ENCODE measurements around the gene SLC28A2. TPM values are rescaled to one million over a fixed set of nuclear protein-coding genes. Genes with fewer than 3 reads are reported as not detected.
"Not testable (repeated sequence)": the region's sequence is repeated elsewhere in the genome, so short reads cannot be mapped to it uniquely, and the experiment has no call there.

Gene SLC28A2
- polyA plus RNA-seq, 1 experiment, result not detected

GRCh38 chr15:45242289-45242688 is 9.7 kb upstream of the SLC28A2 start:
- ChIA-PET POLR2A (no interaction called here), CTCF (no interaction called here)
- TF ChIP-seq CTCF (IDR thresholded peaks at IDR 0.05; ENCODE audit: insufficient read depth, low read depth, low read length), result no peak
- Histone ChIP-seq H3K27me3 (ENCODE audit: control insufficient read depth, insufficient read depth, low read length) (no peaks in the 10 kb centered on the region), H3K36me3 (ENCODE audit: control insufficient read depth, insufficient read depth, low read length) (no peaks in the 10 kb centered on the region), H3K4me3 (ENCODE audit: low read depth, low read length) (no peak overlapping the region)
- no peak for DNase-seq (ENCODE audit: low read depth)

- CTCF ChIA-PET, result no interaction called here
- POLR2A ChIA-PET, result no interaction called here
- TF ChIP-seq CTCF (IDR thresholded peaks at IDR 0.05; ENCODE audit: insufficient read depth, low read depth, low read length), result no peak
- H3K4me3 ChIP-seq (ENCODE audit: low read depth, low read length), result no peak overlapping the region
- H3K36me3 ChIP-seq (ENCODE audit: control insufficient read depth, insufficient read depth, low read length), result no peaks in the 10 kb centered on the region
- no peak for DNase-seq (ENCODE audit: low read depth)
- H3K27me3 ChIP-seq (ENCODE audit: control insufficient read depth, insufficient read depth, low read length), result no peaks in the 10 kb centered on the region
Measured at GRCh38 chr15:45249125-45249780, 2.8 kb upstream of the SLC28A2 start.

- POLR2A ChIA-PET, result no interaction called here
- no peaks in the 10 kb centered on the region for H3K27me3 ChIP-seq (ENCODE audit: control insufficient read depth, insufficient read depth, low read length)
- no peak for TF ChIP-seq CTCF (IDR thresholded peaks at IDR 0.05; ENCODE audit: insufficient read depth, low read depth, low read length)
- no peaks in the 10 kb centered on the region for H3K36me3 ChIP-seq (ENCODE audit: control insufficient read depth, insufficient read depth, low read length)
- no peak overlapping the region for H3K4me3 ChIP-seq (ENCODE audit: low read depth, low read length)
- CTCF ChIA-PET, result interaction anchor here (0.8 kb wide), 1 partner anchor 48 kb away, joined by 4 read pairs; no protein-coding TSS in a partner anchor
- no peak for DNase-seq (ENCODE audit: low read depth)
Measured at GRCh38 chr15:45253330-45253729, 1.3 kb downstream of the SLC28A2 start.

GRCh38 chr15:45254405-45254804 is 2.4 kb downstream of the SLC28A2 start:
- Histone ChIP-seq H3K27me3 (ENCODE audit: control insufficient read depth, insufficient read depth, low read length) (no peaks in the 10 kb centered on the region), H3K4me3 (ENCODE audit: low read depth, low read length) (no peak overlapping the region), H3K36me3 (ENCODE audit: control insufficient read depth, insufficient read depth, low read length) (no peaks in the 10 kb centered on the region)
- CTCF ChIA-PET, result interaction anchor here (1.1 to 1.4 kb wide), 2 partner anchors 25 to 50 kb away, joined by 3 to 4 read pairs; no protein-coding TSS in a partner anchor
- POLR2A ChIA-PET, result no interaction called here
- no peak for TF ChIP-seq CTCF (IDR thresholded peaks at IDR 0.05; ENCODE audit: insufficient read depth, low read depth, low read length)
- DNase-seq (ENCODE audit: low read depth), result no peak

- H3K27me3 ChIP-seq (ENCODE audit: control insufficient read depth, insufficient read depth, low read length); H3K36me3 ChIP-seq (ENCODE audit: control insufficient read depth, insufficient read depth, low read length); DNase-seq (ENCODE audit: low read depth); H3K4me3 ChIP-seq (ENCODE audit: low read depth, low read length); POLR2A ChIA-PET: not testable (repeated sequence)
- CTCF ChIA-PET, result interaction anchor here (1.1 to 1.4 kb wide), 2 partner anchors 25 to 50 kb away, joined by 3 to 4 read pairs; no protein-coding TSS in a partner anchor
Measured at GRCh38 chr15:45254824-45255223, 2.8 kb downstream of the SLC28A2 start.

- H3K36me3 ChIP-seq (ENCODE audit: control insufficient read depth, insufficient read depth, low read length), result no peaks in the 10 kb centered on the region
- CTCF ChIA-PET, result no interaction called here
Measured at GRCh38 chr15:45259796-45260195, 7.8 kb downstream of the SLC28A2 start.

More at GRCh38 chr15:45259796-45260195, 7.8 kb downstream of the SLC28A2 start:
- POLR2A ChIA-PET, result no interaction called here
- no peak for DNase-seq (ENCODE audit: low read depth)
- TF ChIP-seq CTCF (IDR thresholded peaks at IDR 0.05; ENCODE audit: insufficient read depth, low read depth, low read length), result no peak
- Histone ChIP-seq H3K4me3 (ENCODE audit: low read depth, low read length) (no peak overlapping the region), H3K27me3 (ENCODE audit: control insufficient read depth, insufficient read depth, low read length) (no peaks in the 10 kb centered on the region)

Data from BJ (cell line).